IMR-90 (cell line): ENCODE results near the gene KCTD16. TPM values are rescaled to one million over a fixed set of nuclear protein-coding genes. Genes with fewer than 3 reads are reported as not detected.

Experiments
- ATAC-seq: fragments of 200-7000 bp; cut with Tn5 transposase; 2 replicates; pipeline ENCODE4 v1.9.1; 2020; ENCODE audit warnings: low read depth, mild to moderate bottlenecking, moderate library complexity
- BruUV-seq: library from RNA; stranded (reverse); fragments of 400-500 nt; replicated peaks from 2 replicates; lab custom pipeline; 2021; lab: Mats Ljungman, UMichigan
- CTCF ChIA-PET: fragments of 300-600 bp; formaldehyde crosslinking; extraction: SDS; loops from one replicate; lab custom pipeline; 2021; ENCODE audit warnings: antibody characterized with exemption; lab: Yijun Ruan, JAX
- POLR2A ChIA-PET: fragments of 300-600 bp; sonication (Branson Sonifier 250); formaldehyde crosslinking; loops from one replicate; lab custom pipeline; 2022; ENCODE audit warnings: antibody characterized with exemption; ENCODE audit not compliant: unreplicated experiment; lab: Charles Lee
- DNase-seq: peaks from one replicate; pipeline ENCODE4 v3.0.0; 2013
- H2AFZ ChIP-seq: replicated peaks from 2 replicates; pipeline ENCODE3; 2013; ENCODE audit warnings: low read length, mild to moderate bottlenecking; ENCODE audit not compliant: poor library complexity
- H2AK5ac ChIP-seq: 2 replicates; pipeline ENCODE4 v1.6.1; 2013; ENCODE audit warnings: low read depth, low read length, inconsistent platforms
- H2AK9ac ChIP-seq: replicated peaks from 2 replicates; pipeline ENCODE3; 2013; ENCODE audit warnings: mild to moderate bottlenecking, low read depth, low read length, moderate library complexity; ENCODE audit not compliant: poor library complexity
- H2BK120ac ChIP-seq: 2 replicates; pipeline ENCODE4 v1.6.1; 2013; ENCODE audit warnings: low read depth, low read length, inconsistent platforms
- H2BK15ac ChIP-seq: 3 replicates; pipeline ENCODE4 v1.6.1; 2013; ENCODE audit warnings: low read depth, low read length, inconsistent platforms
- H2BK20ac ChIP-seq: 2 replicates; pipeline ENCODE4 v1.6.1; 2013; ENCODE audit warnings: low read depth, mild to moderate bottlenecking, inconsistent platforms, low read length, moderate library complexity
- H2BK5ac ChIP-seq: 2 replicates; pipeline ENCODE4 v1.6.1; 2013; ENCODE audit warnings: mild to moderate bottlenecking, low read depth, low read length, inconsistent platforms; ENCODE audit not compliant: poor library complexity, severe bottlenecking
- H3K14ac ChIP-seq: replicated peaks from 2 replicates; pipeline ENCODE4 v1.6.1; 2013; ENCODE audit warnings: low read depth, low read length, inconsistent platforms
- H3K18ac ChIP-seq: 2 replicates; pipeline ENCODE4 v1.6.1; 2013; ENCODE audit warnings: low read depth, low read length, control low read depth
- H3K23ac ChIP-seq: 2 replicates; pipeline ENCODE4 v1.6.1; 2013; ENCODE audit warnings: low read depth, low read length, inconsistent platforms
- H3K27ac ChIP-seq: 2 replicates; pipeline ENCODE4 v1.5.1; 2013; ENCODE audit warnings: mild to moderate bottlenecking, control low read depth, low read length; ENCODE audit not compliant: insufficient read depth
- H3K27me3 ChIP-seq: 2 replicates; pipeline ENCODE4 v1.6.1; 2013; ENCODE audit warnings: low read length; ENCODE audit not compliant: control insufficient read depth, insufficient read depth
- H3K36me3 ChIP-seq: 2 replicates; pipeline ENCODE4 v1.6.1; 2013; ENCODE audit warnings: low read length, mixed read lengths; ENCODE audit not compliant: control insufficient read depth, insufficient read depth
- H3K4ac ChIP-seq: 2 replicates; pipeline ENCODE4 v1.6.1; 2013; ENCODE audit warnings: low read depth, low read length, inconsistent platforms
- H3K4me1 ChIP-seq: 2 replicates; pipeline ENCODE4 v1.6.1; 2013; ENCODE audit warnings: low read length, mixed read lengths; ENCODE audit not compliant: control insufficient read depth, insufficient read depth
- H3K4me2 ChIP-seq: 2 replicates; pipeline ENCODE4 v1.6.1; 2013; ENCODE audit warnings: low read depth, mild to moderate bottlenecking, control low read depth, low read length, moderate library complexity
- H3K4me3 ChIP-seq: 2 replicates; pipeline ENCODE4 v1.5.1; 2013; ENCODE audit warnings: low read depth, mild to moderate bottlenecking, control low read depth, low read length, moderate library complexity; ENCODE audit not compliant: insufficient read depth
- H3K56ac ChIP-seq: 2 replicates; pipeline ENCODE4 v1.6.1; 2013; ENCODE audit warnings: low read length, inconsistent platforms; ENCODE audit not compliant: insufficient read depth; ENCODE audit errors: extremely low read depth
- H3K79me1 ChIP-seq, 2 experiments: 2 replicates each; pipeline ENCODE4 v1.6.1; 2013; ENCODE audit warnings: low read length in 2 of 2, inconsistent platforms in 1 of 2, low read depth in 1 of 2
- H3K9ac ChIP-seq: 2 replicates; pipeline ENCODE4 v1.6.1; 2013; ENCODE audit warnings: low read depth, low read length, control low read depth
- H3K9me1 ChIP-seq: 2 replicates; pipeline ENCODE4 v1.6.1; 2013; ENCODE audit warnings: low read length, inconsistent platforms; ENCODE audit not compliant: insufficient read depth
- H3K9me3 ChIP-seq: 2 replicates; pipeline ENCODE4 v1.6.1; 2013; ENCODE audit warnings: low read length; ENCODE audit not compliant: control insufficient read depth, insufficient read depth
- H4K20me1 ChIP-seq: 2 replicates; pipeline ENCODE4 v1.6.1; 2013; ENCODE audit warnings: low read length, inconsistent platforms; ENCODE audit not compliant: insufficient read depth
- H4K5ac ChIP-seq: 2 replicates; pipeline ENCODE4 v1.6.1; 2013; ENCODE audit warnings: mild to moderate bottlenecking, low read depth, low read length, control low read depth
- H4K8ac ChIP-seq, 2 experiments: 2 replicates each; pipeline ENCODE4 v1.6.1; 2013; ENCODE audit warnings: low read depth in 2 of 2, low read length in 2 of 2, control low read depth in 1 of 2, inconsistent platforms in 1 of 2
- H4K91ac ChIP-seq: 2 replicates; pipeline ENCODE4 v1.6.1; 2013; ENCODE audit warnings: low read depth, low read length, inconsistent platforms; ENCODE audit not compliant: insufficient read depth
- BHLHE40 ChIP-seq: fragments of 150-350 bp; IDR thresholded peaks from 2 replicates; pipeline ENCODE4 v1.6.1; 2016; ENCODE audit warnings: mild to moderate bottlenecking, low read depth, low read length
- CEBPB ChIP-seq: IDR thresholded peaks from 2 replicates; pipeline ENCODE4 v1.6.1; 2012; ENCODE audit warnings: low read depth, low read length, improper control_type of control experiment
- CHD1 ChIP-seq: IDR thresholded peaks from 2 replicates; pipeline ENCODE4 v1.6.1; 2012; ENCODE audit warnings: low read depth, low read length, improper control_type of control experiment
- CTCF ChIP-seq: conservative IDR thresholded peaks from 2 replicates; pipeline ENCODE4 v1.5.1; 2012; ENCODE audit warnings: mild to moderate bottlenecking, low read depth, low read length, improper control_type of control experiment
- ELK1 ChIP-seq: fragments of 150-350 bp; IDR thresholded peaks from 2 replicates; pipeline ENCODE4 v1.6.1; 2016; ENCODE audit warnings: low read depth, mild to moderate bottlenecking, low read length, moderate library complexity, borderline replicate concordance
- FOS ChIP-seq: fragments of 150-350 bp; IDR thresholded peaks from 2 replicates; pipeline ENCODE4 v1.6.1; 2016; ENCODE audit warnings: low read depth, low read length
- MAFK ChIP-seq: IDR thresholded peaks from 2 replicates; pipeline ENCODE4 v1.6.1; 2012; ENCODE audit warnings: low read depth, low read length, improper control_type of control experiment
- MAZ ChIP-seq: IDR thresholded peaks from 2 replicates; pipeline ENCODE4 v1.6.1; 2012; ENCODE audit warnings: low read depth, mild to moderate bottlenecking, low read length, improper control_type of control experiment, moderate library complexity, borderline replicate concordance
- MXI1 ChIP-seq: IDR thresholded peaks from 2 replicates; pipeline ENCODE4 v1.6.1; 2012; ENCODE audit warnings: low read depth, mild to moderate bottlenecking, low read length, moderate library complexity, borderline replicate concordance
- NFE2L2 ChIP-seq: fragments of 150-350 bp; IDR thresholded peaks from 2 replicates; pipeline ENCODE4 v1.6.1; 2016; ENCODE audit warnings: low read depth, mild to moderate bottlenecking, low read length
- POLR2A ChIP-seq: IDR thresholded peaks from 2 replicates; pipeline ENCODE4 v1.6.1; 2012; ENCODE audit warnings: mild to moderate bottlenecking, low read depth, low read length
- RAD21 ChIP-seq: IDR thresholded peaks from 2 replicates; pipeline ENCODE4 v1.6.1; 2012; ENCODE audit warnings: low read length, improper control_type of control experiment
- RCOR1 ChIP-seq: IDR thresholded peaks from 2 replicates; pipeline ENCODE4 v1.6.1; 2012; ENCODE audit warnings: mild to moderate bottlenecking, low read length, improper control_type of control experiment; ENCODE audit not compliant: insufficient replicate concordance
- RFX5 ChIP-seq: IDR thresholded peaks from 2 replicates; pipeline ENCODE4 v1.8.0; 2012; ENCODE audit warnings: low read depth, mild to moderate bottlenecking, low read length, moderate library complexity
- SMC3 ChIP-seq: fragments of 150-350 bp; IDR thresholded peaks from 2 replicates; pipeline ENCODE4 v1.6.1; 2016; ENCODE audit warnings: low read depth, mild to moderate bottlenecking, antibody characterized with exemption, low read length, moderate library complexity
- USF2 ChIP-seq: fragments of 150-350 bp; IDR thresholded peaks from 2 replicates; pipeline ENCODE4 v1.6.1; 2017; ENCODE audit warnings: mild to moderate bottlenecking, antibody characterized with exemption, low read length, low read depth
- dilution Hi-C: fragments of 300-500 bp; cut with HindIII; formaldehyde crosslinking; loops from one replicate; pipeline ENCODE4 v1.14.3; 2018; ENCODE audit warnings: low sequenced_read_pairs; ENCODE audit not compliant: unreplicated experiment
- in situ Hi-C: fragments of 300-500 bp; cut with MboI; formaldehyde crosslinking; loops from 3 replicates; pipeline ENCODE4 v1.14.3; 2019; ENCODE audit warnings: low sequenced_read_pairs, inconsistent platforms, mixed read lengths
- intact Hi-C: fragments of 100-400 bp; cut with micrococcal nuclease; formaldehyde crosslinking; loops from 2 replicates; pipeline ENCODE4 v1.10.0; 2022
- polyA plus RNA-seq, 3 experiments: library from polyadenylated mRNA; depleted of rRNA; stranded (reverse); fragments of >200 nt; gene quantifications; 2 replicates each; pipeline ENCODE4 v1.2.3, GENCODE V29; 2012; ENCODE audit warnings: low replicate concordance in 1 of 3
- total RNA-seq: library from RNA; depleted of rRNA; stranded (reverse); fragments of >200 nt; gene quantifications from 2 replicates; pipeline ENCODE4 v1.2.3, GENCODE V29; 2012

KCTD16 gene
- total and polyA plus RNA-seq, 2 of the 4 experiments (the other 2 are of a cell fraction), result 0.43 to 1.1 TPM

- no peak overlapping the region for H2AK9ac ChIP-seq
- no peaks in the 10 kb centered on the region for H3K9me1 ChIP-seq
- no peak overlapping the region for H2AFZ ChIP-seq
- H3K18ac ChIP-seq, result no peak overlapping the region
- no peak overlapping the region for H3K14ac ChIP-seq
- in situ Hi-C loops (no loop called here), dilution Hi-C loops (no loop called here), intact Hi-C loops (no loop called here)
- H3K4me1 ChIP-seq, result no peaks in the 10 kb centered on the region
- H3K36me3 ChIP-seq, result no peaks in the 10 kb centered on the region
- no peak overlapping the region for H3K27ac ChIP-seq
- ChIA-PET POLR2A (no interaction called here), CTCF (interaction anchor here (0.6 to 1.3 kb wide), 3 partner anchors 8 to 1229 kb away, joined by 3 to 5 read pairs (median 3); no protein-coding TSS in a partner anchor)
- no peak overlapping the region for H3K23ac ChIP-seq
- H3K79me1 ChIP-seq, result no peaks in the 10 kb centered on the region
- H3K4me2 ChIP-seq, result no peak overlapping the region
- no peak overlapping the region for H2BK15ac ChIP-seq
- H4K20me1 ChIP-seq, result no peaks in the 10 kb centered on the region
- no peak overlapping the region for H4K8ac ChIP-seq
- TF ChIP-seq ELK1, result no peak
- TF ChIP-seq SMC3, result no peak
- TF ChIP-seq RFX5, result no peak
- no peak for TF ChIP-seq CTCF
- TF ChIP-seq RAD21, result no peak
- TF ChIP-seq NFE2L2, result no peak
- no peak for TF ChIP-seq CEBPB
- TF ChIP-seq BHLHE40, result no peak
- TF ChIP-seq USF2, result no peak
- no peak for TF ChIP-seq MAFK
- no peak for TF ChIP-seq RCOR1
- no peak for TF ChIP-seq MAZ
- TF ChIP-seq MXI1, result no peak
- no peak for TF ChIP-seq CHD1
- no peak for TF ChIP-seq POLR2A
- no peak for TF ChIP-seq FOS
- H3K27me3 ChIP-seq, result no peaks in the 10 kb centered on the region
- no peak overlapping the region for H4K5ac ChIP-seq
- H2AK5ac ChIP-seq, result no peak overlapping the region
- no peaks in the 10 kb centered on the region for H3K9me3 ChIP-seq
- DNase-seq (no peak), ATAC-seq (no peak)
- no peak overlapping the region for H2BK5ac ChIP-seq
- no peak overlapping the region for H3K9ac ChIP-seq
- no peak overlapping the region for H3K4ac ChIP-seq
- no peak overlapping the region for H4K91ac ChIP-seq
- no peak overlapping the region for H3K4me3 ChIP-seq
- no peak overlapping the region for H2BK120ac ChIP-seq
- no TSS peak for BruUV-seq
- no peak overlapping the region for H2BK20ac ChIP-seq
- H3K56ac ChIP-seq, result no peak overlapping the region
Measured at GRCh38 chr5:144329681-144330080, 159.0 kb downstream of the KCTD16 start.
